BE2C (cell line): ENCODE results near the gene RBMS3.

ENCODE experiments used
- DNase-seq: peaks from one replicate; pipeline ENCODE4 v3.0.0-alpha.2; 2020
- H3K27me3 ChIP-seq: fragments of 250-450 bp; sonication (Bioruptor Pico); 2 replicates; pipeline ENCODE4 v1.5.1; 2020; ENCODE audit warnings: mild to moderate bottlenecking
- H3K36me3 ChIP-seq: fragments of 250-450 bp; sonication (Bioruptor Pico); 2 replicates; pipeline ENCODE4 v1.5.1; 2020; ENCODE audit warnings: mild to moderate bottlenecking
- H3K4me1 ChIP-seq: fragments of 250-450 bp; sonication (Bioruptor Pico); 2 replicates; pipeline ENCODE4 v1.5.1; 2020
- H3K4me3 ChIP-seq: 2 replicates; pipeline ENCODE4 v1.5.1; 2011; ENCODE audit warnings: low read depth, low read length
- H3K9me3 ChIP-seq: fragments of 250-450 bp; sonication (Bioruptor Pico); 2 replicates; pipeline ENCODE4 v1.5.1; 2020
- CTCF ChIP-seq: IDR thresholded peaks from 2 replicates; pipeline ENCODE4 v1.5.1; 2012; ENCODE audit warnings: mild to moderate bottlenecking, low read depth, low read length

Gene RBMS3

GRCh38 chr3:29864809-29865208 is 583.9 kb downstream of the RBMS3 start:
- no peaks in the 10 kb centered on the region for H3K36me3 ChIP-seq
- no peaks in the 10 kb centered on the region for H3K27me3 ChIP-seq
- no peaks in the 10 kb centered on the region for H3K9me3 ChIP-seq
- TF ChIP-seq CTCF, result no peak
- no peak for DNase-seq
- H3K4me1 ChIP-seq, result no peaks in the 10 kb centered on the region
- H3K4me3 ChIP-seq, result no peak overlapping the region

- no peak overlapping the region for H3K4me3 ChIP-seq
- no peaks in the 10 kb centered on the region for H3K9me3 ChIP-seq
- no peaks in the 10 kb centered on the region for H3K27me3 ChIP-seq
- no peak for DNase-seq
- no peak for TF ChIP-seq CTCF
- no peaks in the 10 kb centered on the region for H3K36me3 ChIP-seq
- no peaks in the 10 kb centered on the region for H3K4me1 ChIP-seq
These were observed 587.8 kb downstream of the RBMS3 start for GRCh38 chr3:29868543-29869101.

GRCh38 chr3:29870136-29870535 is 589.3 kb downstream of the RBMS3 start:
- Histone ChIP-seq H3K4me1 (no peaks in the 10 kb centered on the region), H3K27me3 (no peaks in the 10 kb centered on the region), H3K36me3 (no peaks in the 10 kb centered on the region), H3K9me3 (no peaks in the 10 kb centered on the region), H3K4me3 (no peak overlapping the region)
- TF ChIP-seq CTCF, result no peak
- DNase-seq, result no peak

GRCh38 chr3:29871087-29871486 is 590.2 kb downstream of the RBMS3 start:
- no peak for DNase-seq
- no peaks in the 10 kb centered on the region for H3K4me1 ChIP-seq
- no peaks in the 10 kb centered on the region for H3K36me3 ChIP-seq
- no peaks in the 10 kb centered on the region for H3K9me3 ChIP-seq
- 0 out of 2 replicates have a peak, but pooled peaks have one; percentile 7 for TF ChIP-seq CTCF
- H3K4me3 ChIP-seq, result no peak overlapping the region
- H3K27me3 ChIP-seq, result no peaks in the 10 kb centered on the region

GRCh38 chr3:29880809-29881208 is 599.9 kb downstream of the RBMS3 start:
- DNase-seq, result no peak
- Histone ChIP-seq H3K4me3 (no peak overlapping the region), H3K27me3 (no peaks in the 10 kb centered on the region), H3K9me3 (no peaks in the 10 kb centered on the region), H3K4me1 (no peaks in the 10 kb centered on the region), H3K36me3 (no peaks in the 10 kb centered on the region)
- no peak for TF ChIP-seq CTCF

GRCh38 chr3:29887451-29887850 is 606.6 kb downstream of the RBMS3 start:
- Histone ChIP-seq H3K9me3 (no peaks in the 10 kb centered on the region), H3K4me3 (no peak overlapping the region), H3K27me3 (no peaks in the 10 kb centered on the region), H3K4me1 (no peaks in the 10 kb centered on the region), H3K36me3 (no peaks in the 10 kb centered on the region)
- TF ChIP-seq CTCF, result no peak
- DNase-seq, result no peak
